GM18499 (cell line): ENCODE results near the gene FBXL13.
A peak's percentile ranks its signal among the peaks of the same experiment; 100 is the strongest.
"Not testable (repeated sequence)": the region's sequence is repeated elsewhere in the genome, so short reads cannot be mapped to it uniquely, and the experiment has no call there.

Source experiments
- ATAC-seq: cut with Tn5 transposase; IDR thresholded peaks from one replicate; pipeline ENCODE4 v1.9.1; 2021; ENCODE audit warnings: moderate number of reproducible peaks; ENCODE audit not compliant: insufficient read depth, unreplicated experiment

Gene FBXL13

DNA sequence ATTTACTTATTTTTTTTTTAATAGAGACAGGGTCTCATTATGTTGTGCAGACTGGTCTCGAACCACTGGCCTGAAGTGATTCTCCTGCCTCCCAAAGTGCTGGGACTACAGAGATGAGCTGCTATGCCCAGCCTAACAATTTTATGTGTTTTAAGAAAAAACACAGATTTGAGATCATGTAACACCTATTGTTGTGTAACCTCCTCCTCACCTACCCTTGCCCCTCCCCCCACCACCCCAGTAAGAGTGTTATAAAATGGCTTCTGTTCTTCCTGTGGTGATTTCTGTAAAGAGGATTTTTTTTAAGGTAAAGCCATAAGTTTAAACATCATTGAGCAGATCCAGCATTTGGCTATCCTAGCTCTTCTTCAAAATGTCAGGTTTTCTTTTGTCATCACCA lies 7.9 kb upstream of the FBXL13 start:
- ATAC-seq, result no peak

- ATAC-seq, result no peak
These were observed 6.3 kb upstream of the FBXL13 start for GRCh38 chr7:103080923-103081322.

GRCh38 chr7:103079836-103080235 lies 5.2 kb upstream of the FBXL13 start:
- ATAC-seq, result no peak

DNA sequence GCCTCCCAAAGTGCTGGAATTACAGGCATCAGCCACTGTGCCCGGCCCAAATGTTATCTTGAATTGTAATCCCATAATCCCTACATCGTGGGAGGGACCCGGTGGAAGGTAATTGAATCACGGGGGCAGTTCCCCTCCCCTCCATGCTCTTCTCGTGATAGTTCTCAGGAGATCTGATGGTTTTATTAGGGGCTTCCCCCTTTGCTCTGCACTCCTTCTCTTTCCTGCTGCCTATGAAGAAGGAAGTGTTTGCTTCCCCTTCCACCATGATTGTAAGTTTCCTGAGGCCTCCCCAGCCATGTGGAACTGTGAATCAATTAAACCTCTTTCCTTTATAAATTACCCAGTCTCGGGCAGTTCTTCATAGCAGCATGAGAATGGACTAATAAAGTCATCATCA lies 3.6 kb upstream of the FBXL13 start:
- ATAC-seq, result not testable (repeated sequence)

DNA sequence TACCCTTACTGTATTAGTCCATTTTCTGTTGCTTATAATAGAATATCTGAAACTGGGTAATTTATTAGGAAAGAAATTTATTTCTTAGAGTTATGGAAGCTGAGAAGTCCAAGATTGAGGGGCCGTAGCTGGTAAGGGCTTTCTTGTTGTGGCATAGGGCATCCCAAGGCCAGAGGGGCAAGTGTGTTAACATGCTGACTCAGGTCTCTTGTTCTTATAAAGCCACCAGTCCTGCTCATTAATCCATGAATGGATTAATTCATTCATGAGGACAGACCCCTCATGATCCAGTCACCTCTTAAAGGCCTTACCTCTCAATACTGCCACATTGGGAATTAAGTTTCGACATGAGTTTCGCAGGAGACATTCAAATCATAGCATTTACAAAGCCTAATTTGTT lies 2.7 kb upstream of the FBXL13 start:
- ATAC-seq, result no peak

DNA sequence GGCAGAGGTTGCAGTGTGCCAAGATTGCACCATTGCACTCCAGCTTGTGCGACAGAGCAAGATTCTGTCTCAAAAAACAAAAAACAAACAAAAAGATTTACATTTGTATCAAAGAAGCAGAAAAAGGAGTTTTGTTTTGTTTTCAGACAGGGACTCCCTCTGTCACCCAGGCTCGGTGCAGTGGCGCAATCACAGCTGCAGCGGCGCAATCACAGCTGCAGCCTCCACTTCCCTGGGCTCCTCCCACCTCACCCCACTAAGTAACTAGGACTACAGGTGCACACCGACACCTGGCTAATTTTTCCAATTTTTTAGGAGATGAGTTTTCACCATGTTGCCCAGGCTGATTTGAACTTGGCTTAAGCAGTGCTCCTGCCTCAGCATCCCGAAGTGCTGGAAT lies 2.2 kb upstream of the FBXL13 start:
- no peak for ATAC-seq

DNA sequence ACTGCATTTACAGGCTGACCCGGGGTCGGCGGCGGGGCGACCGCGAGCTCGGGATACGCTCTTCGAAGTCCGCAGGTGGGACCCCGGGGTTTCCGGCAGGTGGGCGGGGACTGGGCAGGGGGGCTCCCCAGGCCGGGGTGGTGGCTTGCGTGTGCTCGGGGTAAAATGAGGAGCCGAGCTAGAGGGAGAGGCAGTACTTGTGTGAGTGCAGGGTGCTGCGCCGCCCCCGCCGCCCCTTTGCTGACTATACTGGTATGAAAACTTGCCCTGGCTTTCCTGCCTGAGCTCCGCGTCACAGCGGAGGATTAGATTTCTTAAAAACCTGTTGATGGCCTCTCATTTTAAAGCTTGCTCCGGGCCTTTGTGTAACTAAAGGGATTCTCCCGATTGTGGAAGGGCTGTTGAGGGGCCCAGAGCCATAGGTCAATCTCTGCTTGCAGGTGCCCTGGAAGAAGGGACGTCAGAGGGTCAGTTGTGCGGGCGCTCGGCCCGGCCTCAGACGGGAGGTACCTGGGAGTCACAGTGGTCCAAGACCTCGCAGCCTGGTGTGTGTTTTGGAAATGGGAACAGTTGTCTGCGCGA lies 832 bp upstream of the FBXL13 start:
- ATAC-seq, result peak; percentile 40

GRCh38 chr7:103073989-103074518 lies 542 bp downstream of the FBXL13 start:
- ATAC-seq, result no peak

GRCh38 chr7:103071000-103071399 lies 3.6 kb downstream of the FBXL13 start:
- no peak for ATAC-seq

- ATAC-seq, result no peak
These were observed 5.9 kb downstream of the FBXL13 start for GRCh38 chr7:103068414-103069403.

GRCh38 chr7:103065667-103066066 lies 8.9 kb downstream of the FBXL13 start:
- ATAC-seq, result no peak

DNA sequence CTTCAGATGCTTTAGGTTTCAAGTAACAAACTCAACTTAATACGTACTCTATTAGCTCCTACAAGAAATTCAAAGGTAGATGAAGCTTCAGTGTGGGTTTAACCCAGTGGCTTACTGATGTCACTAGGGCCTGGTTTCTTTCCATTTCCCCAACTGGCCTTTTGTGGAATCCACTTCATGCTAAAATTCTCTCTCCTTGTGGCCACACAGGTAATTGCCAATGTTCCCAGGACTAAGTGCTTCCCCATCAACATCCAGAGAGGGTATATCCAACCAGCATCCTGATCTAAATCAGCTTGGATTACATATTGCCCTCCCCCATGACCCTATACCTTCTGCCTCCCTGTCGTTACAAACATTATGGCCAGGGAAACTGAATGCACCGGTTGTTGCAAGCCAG lies 10.7 kb downstream of the FBXL13 start:
- ATAC-seq, result no peak

DNA sequence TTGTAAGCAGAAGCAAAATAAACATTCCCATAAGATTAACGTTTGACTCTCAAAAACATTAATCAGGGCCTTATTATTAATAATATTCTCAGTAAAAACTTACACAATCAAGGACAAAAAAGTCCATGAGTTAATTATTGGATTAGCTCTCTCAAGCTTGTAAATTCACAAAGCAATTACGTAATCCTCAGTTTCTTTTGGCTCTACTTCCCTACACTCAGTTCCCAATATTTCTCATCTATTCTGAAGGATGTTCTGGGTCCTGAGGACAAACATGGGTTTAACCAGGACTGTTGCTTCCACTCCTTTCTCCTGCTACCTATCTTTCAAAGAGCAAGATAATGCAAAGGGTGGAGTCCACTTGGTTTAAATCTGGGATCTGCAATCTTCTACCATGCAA lies 15.1 kb downstream of the FBXL13 start:
- ATAC-seq, result no peak

GRCh38 chr7:103058122-103058521 lies 16.5 kb downstream of the FBXL13 start:
- ATAC-seq, result no peak

GRCh38 chr7:103056006-103056405 lies 18.6 kb downstream of the FBXL13 start:
- not testable (repeated sequence) for ATAC-seq

DNA sequence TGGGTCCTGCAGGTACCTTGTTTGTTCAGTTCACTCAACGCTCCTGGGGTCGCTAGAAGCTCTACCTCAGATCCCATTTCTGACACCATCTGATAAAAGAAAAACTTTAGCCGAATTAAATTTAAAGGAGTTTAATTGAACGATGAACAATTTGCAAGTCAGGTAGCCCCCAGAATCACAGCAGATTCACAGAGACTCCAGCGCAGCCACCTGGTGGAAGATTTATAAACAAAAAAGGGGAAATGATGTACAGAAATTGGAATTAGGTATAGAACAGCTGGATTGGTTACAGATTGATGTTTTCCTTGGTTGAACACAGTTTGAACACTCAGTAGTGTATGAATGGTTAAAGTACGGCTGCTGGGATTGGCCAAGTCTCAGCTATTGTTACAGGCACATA lies 23.1 kb downstream of the FBXL13 start:
- no peak for ATAC-seq

GRCh38 chr7:103048833-103049232 lies 25.8 kb downstream of the FBXL13 start:
- ATAC-seq, result no peak

GRCh38 chr7:103041815-103042214 lies 32.8 kb downstream of the FBXL13 start:
- not testable (repeated sequence) for ATAC-seq

GRCh38 chr7:103037823-103038739 lies 36.5 kb downstream of the FBXL13 start:
- not testable (repeated sequence) for ATAC-seq

DNA sequence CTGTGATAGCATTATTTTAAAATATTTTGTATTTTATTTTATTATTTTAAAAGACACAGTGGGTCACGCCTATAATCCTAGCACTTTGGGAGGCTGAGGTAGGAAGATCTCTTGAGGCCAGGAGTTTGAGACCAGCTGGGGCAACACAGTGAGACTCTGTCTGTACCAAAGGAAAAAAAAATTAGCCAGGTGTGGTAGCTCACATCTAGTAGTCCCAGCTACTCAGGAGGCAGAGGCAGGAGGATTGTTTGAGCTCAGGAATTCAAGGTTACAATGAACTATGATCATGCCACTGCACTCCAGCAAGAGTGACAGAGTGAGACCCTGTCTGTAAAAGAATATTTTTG lies 37.1 kb downstream of the FBXL13 start:
- no peak for ATAC-seq
